HL-60 (cell line): ENCODE measurements around the gene CNOT11.

ENCODE experiments used
- DNase-seq, 2 experiments: peaks; one replicate each; pipeline ENCODE4 v3.0.0-alpha.2; 2010 to 2020; ENCODE audit warnings: low read depth in 1 of 2, low spot score in 1 of 2
- H3K27ac ChIP-seq: fragments of 250-450 bp; sonication (Bioruptor Pico); replicated peaks from 2 replicates; pipeline ENCODE4 v1.5.1; 2020; ENCODE audit warnings: mild to moderate bottlenecking, moderate library complexity
- H3K27me3 ChIP-seq: fragments of 250-450 bp; sonication (Bioruptor Pico); 2 replicates; pipeline ENCODE4 v1.5.1; 2021; ENCODE audit warnings: mild to moderate bottlenecking, moderate library complexity; ENCODE audit not compliant: insufficient read depth, poor library complexity, severe bottlenecking
- H3K4me3 ChIP-seq: replicated peaks from 2 replicates; pipeline ENCODE4 v1.5.1; 2011; ENCODE audit warnings: mild to moderate bottlenecking, control low read depth, low read length; ENCODE audit not compliant: insufficient read depth
- GABPA ChIP-seq: IDR thresholded peaks from 2 replicates; pipeline ENCODE4 v1.6.1; 2012; ENCODE audit warnings: low read depth
- POLR2AphosphoS5 ChIP-seq: IDR thresholded peaks from 2 replicates; pipeline ENCODE4 v1.6.1; 2012; ENCODE audit warnings: low read depth
- REST ChIP-seq: IDR thresholded peaks from 2 replicates; pipeline ENCODE4 v1.6.1; 2012; ENCODE audit warnings: low read depth; ENCODE audit not compliant: insufficient replicate concordance
- SPI1 ChIP-seq: IDR thresholded peaks from 2 replicates; pipeline ENCODE4 v1.6.1; 2012; ENCODE audit warnings: low read depth, mild to moderate bottlenecking, borderline replicate concordance
- long read RNA-seq: library from polyadenylated mRNA; unstranded; transcript quantifications from one replicate; pipeline ENCODE4 v2.0.0, GENCODE V29; 2020
- TF ChIP-seq, protein P1 (sequence below): IDR thresholded peaks from one replicate; pipeline ENCODE4 v1.5.1; 2011; ENCODE audit warnings: low read length, control low read depth, inconsistent platforms; ENCODE audit not compliant: insufficient read depth

Gene CNOT11
- long read RNA-seq, transcript CNOT11-201 (7 exons, 2,599 nt), result major isoform, 7 of 16 reads
- long read RNA-seq, partial matches to known transcripts, result 6 of 16 reads
- long read RNA-seq, other reads (novel, unspliced or antisense), result 3 of 16 reads

DNA sequence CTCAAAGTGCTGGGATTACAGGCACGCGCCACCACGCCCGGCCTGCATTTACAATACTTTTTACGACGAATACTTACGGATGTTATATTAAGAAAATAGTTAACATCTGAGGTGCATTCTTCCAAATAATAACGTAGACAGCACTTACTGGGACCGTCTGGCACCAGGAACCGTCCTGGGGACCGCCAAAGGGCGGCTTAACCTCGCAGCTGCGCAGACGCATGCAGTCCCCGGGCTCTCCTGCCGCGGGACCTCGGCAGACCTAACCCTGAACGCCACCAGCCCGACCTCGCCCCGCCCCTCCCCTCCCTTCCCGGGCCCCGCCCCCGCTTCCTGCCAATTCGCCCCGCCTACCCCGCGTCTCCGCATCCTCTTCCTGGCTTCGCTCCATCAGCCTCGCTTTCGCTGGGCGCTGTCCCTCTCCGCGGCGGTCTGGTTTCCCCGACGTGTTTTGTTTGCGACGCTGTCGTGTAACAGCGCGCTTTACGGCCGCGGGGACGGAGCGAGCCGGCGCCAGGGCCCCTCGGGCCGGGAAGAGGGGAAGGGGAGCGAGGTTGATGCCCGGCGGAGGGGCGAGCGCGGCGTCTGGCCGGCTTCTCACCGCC lies at the start of gene CNOT11:
CNOT11 (plus strand) TSS at position 479 of the 605 bp plus-strand sequence; CDS start at position 558, 79 bp downstream.
- Histone ChIP-seq H3K27me3 (no peaks in the 10 kb centered on the region), H3K27ac (peak within 1 kb of the TSS; percentile 84), H3K4me3 (peak within 1 kb of the TSS; percentile 67)
- peak; percentile 93 for TF ChIP-seq POLR2AphosphoS5
- no peak for TF ChIP-seq GABPA
- TF ChIP-seq, protein P1, sequence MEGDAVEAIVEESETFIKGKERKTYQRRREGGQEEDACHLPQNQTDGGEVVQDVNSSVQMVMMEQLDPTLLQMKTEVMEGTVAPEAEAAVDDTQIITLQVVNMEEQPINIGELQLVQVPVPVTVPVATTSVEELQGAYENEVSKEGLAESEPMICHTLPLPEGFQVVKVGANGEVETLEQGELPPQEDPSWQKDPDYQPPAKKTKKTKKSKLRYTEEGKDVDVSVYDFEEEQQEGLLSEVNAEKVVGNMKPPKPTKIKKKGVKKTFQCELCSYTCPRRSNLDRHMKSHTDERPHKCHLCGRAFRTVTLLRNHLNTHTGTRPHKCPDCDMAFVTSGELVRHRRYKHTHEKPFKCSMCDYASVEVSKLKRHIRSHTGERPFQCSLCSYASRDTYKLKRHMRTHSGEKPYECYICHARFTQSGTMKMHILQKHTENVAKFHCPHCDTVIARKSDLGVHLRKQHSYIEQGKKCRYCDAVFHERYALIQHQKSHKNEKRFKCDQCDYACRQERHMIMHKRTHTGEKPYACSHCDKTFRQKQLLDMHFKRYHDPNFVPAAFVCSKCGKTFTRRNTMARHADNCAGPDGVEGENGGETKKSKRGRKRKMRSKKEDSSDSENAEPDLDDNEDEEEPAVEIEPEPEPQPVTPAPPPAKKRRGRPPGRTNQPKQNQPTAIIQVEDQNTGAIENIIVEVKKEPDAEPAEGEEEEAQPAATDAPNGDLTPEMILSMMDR, result no peak
- peak; percentile 28 for TF ChIP-seq REST
- TF ChIP-seq SPI1, result no peak
- DNase-seq, result peak; percentile 94 to 98

DNA sequence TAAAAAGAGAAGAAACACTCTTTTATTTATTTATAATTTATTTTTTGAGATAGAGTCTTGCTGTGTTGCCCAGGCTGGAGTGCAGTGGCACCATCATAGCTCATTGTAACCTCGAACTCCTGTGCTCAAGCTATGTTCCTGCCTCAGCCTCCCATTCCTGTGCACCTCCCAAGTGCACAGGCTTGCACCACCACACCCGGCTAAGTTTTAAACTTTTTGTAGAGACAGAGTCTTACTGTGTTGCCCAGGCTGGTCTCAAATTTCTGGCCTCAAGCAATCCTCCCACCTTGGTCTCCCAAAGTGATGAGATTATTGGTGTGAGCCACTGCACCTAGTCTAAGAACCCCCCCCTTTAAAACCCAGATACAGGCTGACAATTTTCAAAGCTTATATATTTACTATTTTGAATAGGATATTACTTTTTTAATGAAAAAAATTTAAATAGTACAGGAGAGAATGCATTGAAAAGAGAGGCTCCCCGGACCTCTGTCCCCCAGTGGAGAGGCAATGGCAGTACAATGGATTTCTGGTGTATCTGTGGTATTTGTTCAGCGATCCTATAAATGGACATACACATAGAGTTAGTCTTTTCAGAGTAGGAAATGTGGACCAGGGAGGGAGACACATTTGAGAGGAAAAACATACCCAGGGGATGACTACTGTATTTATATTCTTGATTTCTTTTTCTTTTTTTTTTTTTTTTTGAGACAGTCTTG lies 48.1 kb upstream of the CNOT11 start:
- Histone ChIP-seq H3K4me3 (no peak overlapping the region), H3K27me3 (no peaks in the 10 kb centered on the region), H3K27ac (no peak overlapping the region)
- no peak for DNase-seq
- TF ChIP-seq POLR2AphosphoS5 (no peak), SPI1 (no peak)

- peak; percentile 37 to 66 for DNase-seq
- Histone ChIP-seq H3K27me3 (no peaks in the 10 kb centered on the region), H3K4me3 (no peak overlapping the region), H3K27ac (no peak overlapping the region)
- no peak for TF ChIP-seq POLR2AphosphoS5
- TF ChIP-seq, protein P1, result peak; percentile 59
- TF ChIP-seq REST, result no peak
- TF ChIP-seq SPI1, result no peak
These were observed 46.9 kb upstream of the CNOT11 start for GRCh38 chr2:101205521-101206479.

DNA sequence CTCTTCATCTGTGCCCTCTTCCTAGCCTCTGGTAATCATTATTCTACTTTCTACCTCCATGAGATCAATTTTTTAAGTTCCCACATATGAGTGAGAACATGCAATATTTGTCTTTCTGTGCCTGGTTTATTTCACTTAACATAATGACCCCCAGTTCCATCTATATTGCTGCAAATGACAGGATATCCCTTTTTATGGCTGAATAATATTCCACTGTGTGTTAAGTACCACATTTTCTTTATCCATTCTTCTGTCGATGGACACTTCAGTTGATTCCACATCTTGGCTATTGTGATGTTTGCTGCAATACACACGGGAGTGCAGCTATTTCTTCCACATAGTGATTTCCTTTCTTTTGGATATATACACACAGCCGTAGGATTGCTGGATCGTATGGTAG lies 43.9 kb upstream of the CNOT11 start:
- H3K4me3 ChIP-seq, result no peak overlapping the region
- no peaks in the 10 kb centered on the region for H3K27me3 ChIP-seq
- DNase-seq, result no peak
- no peak for TF ChIP-seq GABPA
- no peak for TF ChIP-seq POLR2AphosphoS5
- TF ChIP-seq, protein P1, result no peak
- no peak for TF ChIP-seq REST
- TF ChIP-seq SPI1, result no peak
- H3K27ac ChIP-seq, result no peak overlapping the region
